ENCODE data around the gene VTI1A. TPM values are rescaled to one million over a fixed set of nuclear protein-coding genes. Genes with fewer than 3 reads are reported as not detected.

The VTI1A gene
- total and polyA plus RNA-seq, 4 donors: 5.5 to 26.9 (median 13.1) TPM

DNA sequence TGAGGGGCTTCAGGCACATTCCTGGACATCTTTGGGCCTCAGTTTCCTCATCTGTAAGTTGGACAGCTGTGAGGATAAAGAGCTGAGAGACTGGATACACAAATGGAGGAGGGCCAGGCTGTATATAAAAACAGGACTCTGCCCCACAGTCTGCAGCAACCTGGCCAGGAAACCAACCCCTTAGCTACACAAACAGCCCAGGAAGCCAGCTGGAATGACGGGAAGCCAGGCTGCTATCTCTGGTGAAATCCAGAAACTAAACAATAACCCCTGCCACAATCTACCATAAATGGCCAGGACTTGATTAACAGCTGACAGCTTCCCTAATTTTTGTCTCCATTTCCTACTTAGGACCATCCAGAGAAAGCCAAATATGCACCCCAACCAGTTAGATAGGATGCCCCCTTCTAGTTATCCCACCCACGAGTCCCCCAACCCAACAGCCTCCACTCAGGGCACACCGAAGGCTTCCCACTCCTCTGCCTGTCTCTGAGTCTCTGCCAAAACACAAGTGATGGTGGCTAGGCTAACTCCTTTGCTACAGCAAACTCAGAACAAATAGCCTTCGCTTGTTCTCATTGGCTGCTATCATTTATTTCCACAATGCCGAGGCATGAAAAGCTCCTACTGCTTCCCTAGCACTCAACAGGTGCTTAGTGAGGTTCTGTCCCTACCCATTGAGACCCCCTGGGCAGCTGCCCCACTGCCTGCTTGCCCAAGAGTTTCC lies 393.1 kb downstream of the VTI1A start:
- TF ChIP-seq EGR1 (IDR thresholded peaks at IDR 0.05; ENCODE audit: low read depth in 2 of 2) (peak; percentile 73 to 74), JUND (IDR thresholded peaks at IDR 0.05) (peak in 1 of 2 donors; percentile 73), YY1 (IDR thresholded peaks at IDR 0.05) (peak; percentile 93), RAD21 (IDR thresholded peaks at IDR 0.05) (peak; percentile 66 to 72), ZBTB33 (IDR thresholded peaks at IDR 0.05) (peak; percentile 73), ATF3 (IDR thresholded peaks at IDR 0.05) (peak; percentile 64), HNF4G (IDR thresholded peaks at IDR 0.05) (peak; percentile 81), FOXA2 (IDR thresholded peaks at IDR 0.05) (peak; percentile 73), HNF4A (conservative IDR thresholded peaks at IDR 0.05) (peak; percentile 97), NR2F2 (IDR thresholded peaks at IDR 0.05) (no peak), CTCF (IDR thresholded peaks at IDR 0.05; ENCODE audit: low read depth, low read length, missing input control) (no peak), GABPA (IDR thresholded peaks at IDR 0.05 in 1 of 2, conservative IDR thresholded peaks at IDR 0.05 in 1 of 2) (peak in 1 of 2 donors; percentile 53), RXRA (IDR thresholded peaks at IDR 0.05) (peak; percentile 73 to 87), TAF1 (conservative IDR thresholded peaks at IDR 0.05) (no peak), FOXA1 (IDR thresholded peaks at IDR 0.05) (peak; percentile 47), REST (IDR thresholded peaks at IDR 0.05) (peak; percentile 86), SP1 (IDR thresholded peaks at IDR 0.05) (peak; percentile 94)
- TF ChIP-seq, protein P1, sequence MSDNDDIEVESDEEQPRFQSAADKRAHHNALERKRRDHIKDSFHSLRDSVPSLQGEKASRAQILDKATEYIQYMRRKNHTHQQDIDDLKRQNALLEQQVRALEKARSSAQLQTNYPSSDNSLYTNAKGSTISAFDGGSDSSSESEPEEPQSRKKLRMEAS (IDR thresholded peaks at IDR 0.05): peak; percentile 93
- 67% methylated on average over 5 of the region's 5 CpGs for WGBS
- Histone ChIP-seq H3K4me3 (ENCODE audit: low read depth in 1 of 3, low read length in 3 of 3) (no peak overlapping the region), H3K9me3 (ENCODE audit: control insufficient read depth in 4 of 4, low read length in 3 of 4) (no peaks in the 10 kb centered on the region), H3K27me3 (ENCODE audit: control insufficient read depth in 4 of 4, insufficient read depth in 4 of 4, low read length in 3 of 4) (no peaks in the 10 kb centered on the region), H3K36me3 (ENCODE audit: control insufficient read depth in 4 of 4, insufficient read depth in 3 of 4, low read depth in 1 of 4, low read length in 3 of 4) (no peaks in the 10 kb centered on the region), H3K27ac (ENCODE audit: low read depth in 1 of 2, low read length in 2 of 2) (peak overlapping the region; percentile 71 to 80), H3K4me1 (ENCODE audit: control insufficient read depth in 4 of 4, insufficient read depth in 4 of 4, low read length in 3 of 4) (peaks cover 11 to 58% (median 46%) of the 10 kb centered on the region in 4 donors), H3K9ac (ENCODE audit: low read depth in 1 of 2, low read length in 2 of 2) (no peak overlapping the region)
- no peak for DNase-seq (ENCODE audit: low spot score)

All from liver (tissue), 9 donors.